Measurements from ENCODE around the gene PCED1B.

Gene PCED1B

GRCh38 chr12:47088021-47088944, 8.9 kb downstream of the PCED1B start:
- no peak for DNase-seq (ENCODE audit: low read depth in 1 of 2, low spot score in 1 of 2)

- no peak for DNase-seq (ENCODE audit: low read depth in 1 of 2, low spot score in 1 of 2)
Observed at GRCh38 chr12:47091009-47091408, 11.6 kb downstream of the PCED1B start.

- DNase-seq (ENCODE audit: low read depth in 1 of 2, low spot score in 1 of 2): no peak
Observed at GRCh38 chr12:47094804-47095203, 15.4 kb downstream of the PCED1B start.

- DNase-seq (ENCODE audit: low read depth in 1 of 2, low spot score in 1 of 2): no peak
Observed at GRCh38 chr12:47095446-47096236, 16.2 kb downstream of the PCED1B start.

- no peak for DNase-seq (ENCODE audit: low read depth in 1 of 2, low spot score in 1 of 2)
Observed at GRCh38 chr12:47097276-47097896, 18.0 kb downstream of the PCED1B start.

GRCh38 chr12:47098099-47098498, 18.7 kb downstream of the PCED1B start:
- no peak for DNase-seq (ENCODE audit: low read depth in 1 of 2, low spot score in 1 of 2)

- DNase-seq (ENCODE audit: low read depth in 1 of 2, low spot score in 1 of 2): no peak
Observed at GRCh38 chr12:47099610-47100009, 20.2 kb downstream of the PCED1B start.

GRCh38 chr12:47100160-47100559, 20.7 kb downstream of the PCED1B start:
- DNase-seq (ENCODE audit: low read depth in 1 of 2, low spot score in 1 of 2): no peak

GRCh38 chr12:47102406-47102805, 23.0 kb downstream of the PCED1B start:
- DNase-seq (ENCODE audit: low read depth in 1 of 2, low spot score in 1 of 2): no peak

GRCh38 chr12:47102845-47103651, 23.6 kb downstream of the PCED1B start:
- no peak for DNase-seq (ENCODE audit: low read depth in 1 of 2, low spot score in 1 of 2)

GRCh38 chr12:47105914-47106674, 26.7 kb downstream of the PCED1B start:
- DNase-seq (ENCODE audit: low read depth in 1 of 2, low spot score in 1 of 2): no peak

- DNase-seq (ENCODE audit: low read depth in 1 of 2, low spot score in 1 of 2): no peak
Observed at GRCh38 chr12:47107446-47107845, 28.0 kb downstream of the PCED1B start.

- DNase-seq (ENCODE audit: low read depth in 1 of 2, low spot score in 1 of 2): no peak
Observed at GRCh38 chr12:47107926-47108325, 28.5 kb downstream of the PCED1B start.

- no peak for DNase-seq (ENCODE audit: low read depth in 1 of 2, low spot score in 1 of 2)
Observed at GRCh38 chr12:47110011-47110541, 30.7 kb downstream of the PCED1B start.

- no peak for DNase-seq (ENCODE audit: low read depth in 1 of 2, low spot score in 1 of 2)
Observed at GRCh38 chr12:47110718-47111391, 31.4 kb downstream of the PCED1B start.

GRCh38 chr12:47111392-47111778, 32.0 kb downstream of the PCED1B start:
- DNase-seq (ENCODE audit: low read depth in 1 of 2, low spot score in 1 of 2): no peak

GRCh38 chr12:47111854-47112253, 32.4 kb downstream of the PCED1B start:
- DNase-seq (ENCODE audit: low read depth in 1 of 2, low spot score in 1 of 2): no peak

- no peak for DNase-seq (ENCODE audit: low read depth in 1 of 2, low spot score in 1 of 2)
Observed at GRCh38 chr12:47112679-47113078, 33.3 kb downstream of the PCED1B start.

GRCh38 chr12:47114481-47114892, 35.1 kb downstream of the PCED1B start:
- no peak for DNase-seq (ENCODE audit: low read depth in 1 of 2, low spot score in 1 of 2)

Data from activated T-helper 1 cell treated with anti-CD3 and anti-CD28 coated beads, Interleukin-2, amount 50 U/mL, for 16 hours (primary cell).